CD4-positive, alpha-beta T cell treated with Interleukin-17A for 1 hour (primary cell): Measurements from ENCODE around the gene MKRN2.
"Not testable (repeated sequence)": the region's sequence is repeated elsewhere in the genome, so short reads cannot be mapped to it uniquely, and the experiment has no call there.

ENCODE experiments used
- DNase-seq: peaks from one replicate; pipeline ENCODE4 v3.0.0-alpha.2; 2020

The MKRN2 gene

GRCh38 chr3:12556690-12557472 is at the start of gene MKRN2:
Gene MKRN2, plus strand, starts transcription at chr3:12557087. Its CDS starts 64 bp downstream, at chr3:12557151.
- DNase-seq = peak; percentile 86

GRCh38 chr3:12507591-12508281 is 49.2 kb upstream of the MKRN2 start:
- DNase-seq = no peak

DNA sequence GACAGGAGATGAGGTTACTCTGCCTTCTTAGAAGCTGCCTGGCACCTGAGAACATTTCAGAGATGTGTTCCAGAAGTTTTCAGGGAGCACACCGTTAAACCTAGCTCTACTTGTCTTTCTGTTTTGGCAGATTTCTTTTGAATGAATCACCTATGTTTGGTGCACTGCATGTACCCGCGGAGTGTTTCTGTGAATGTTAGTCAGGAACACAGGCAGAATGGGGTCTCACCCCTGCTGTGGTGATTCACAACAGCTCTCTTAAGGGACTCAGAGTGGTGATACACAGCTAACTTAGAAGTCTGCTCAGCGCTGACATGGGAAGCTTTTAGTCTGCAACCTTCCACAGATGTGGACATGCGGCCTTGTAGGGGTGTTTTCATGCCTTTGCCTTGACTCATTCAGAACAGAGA is 48.6 kb upstream of the MKRN2 start:
- DNase-seq = no peak

DNA sequence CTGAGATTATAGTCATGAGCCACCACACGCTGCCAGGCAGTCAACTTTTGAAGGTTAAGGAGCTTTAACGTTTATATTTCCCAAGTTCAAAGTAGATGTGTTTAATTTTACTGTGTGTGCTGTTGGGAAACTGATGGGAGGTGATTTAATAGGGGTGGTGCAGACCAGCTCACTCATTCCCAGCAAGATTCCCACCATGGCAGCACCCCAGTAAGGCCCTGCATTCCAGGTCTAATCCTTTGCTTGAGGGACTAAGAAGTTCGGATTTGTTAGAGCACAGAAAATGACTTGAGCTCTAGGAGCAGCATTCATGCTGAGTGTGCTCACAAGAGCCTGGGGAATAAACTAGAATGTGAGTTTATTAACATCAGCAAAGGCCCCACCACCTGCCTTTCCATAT is 47.4 kb upstream of the MKRN2 start:
- no peak for DNase-seq

DNA sequence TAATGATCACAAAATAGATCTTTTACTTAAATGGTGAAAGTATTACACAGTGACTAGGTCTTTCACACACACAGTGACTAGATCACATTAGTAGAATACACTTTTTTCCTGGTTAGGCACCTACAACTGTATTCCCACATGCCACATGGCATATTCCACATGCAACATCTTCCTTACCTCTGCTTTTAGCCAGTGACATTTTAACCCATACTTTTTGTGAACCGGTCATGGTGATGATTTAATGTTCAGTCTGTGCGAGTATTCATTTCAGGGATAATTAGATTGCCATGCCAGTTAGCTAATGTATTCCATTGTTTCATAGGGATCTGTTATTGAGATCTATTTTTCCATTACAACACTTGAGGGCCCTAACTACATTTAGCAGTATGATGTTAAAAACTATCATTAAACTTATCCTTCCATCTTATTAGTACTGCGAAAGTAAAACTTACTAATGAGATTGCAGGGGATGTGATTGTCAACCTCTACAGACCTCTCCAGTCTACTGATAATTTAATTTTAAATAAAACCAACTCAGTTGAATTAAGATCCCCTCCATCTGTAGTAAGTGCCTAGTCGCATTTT is 44.3 kb upstream of the MKRN2 start:
- DNase-seq = no peak

DNA sequence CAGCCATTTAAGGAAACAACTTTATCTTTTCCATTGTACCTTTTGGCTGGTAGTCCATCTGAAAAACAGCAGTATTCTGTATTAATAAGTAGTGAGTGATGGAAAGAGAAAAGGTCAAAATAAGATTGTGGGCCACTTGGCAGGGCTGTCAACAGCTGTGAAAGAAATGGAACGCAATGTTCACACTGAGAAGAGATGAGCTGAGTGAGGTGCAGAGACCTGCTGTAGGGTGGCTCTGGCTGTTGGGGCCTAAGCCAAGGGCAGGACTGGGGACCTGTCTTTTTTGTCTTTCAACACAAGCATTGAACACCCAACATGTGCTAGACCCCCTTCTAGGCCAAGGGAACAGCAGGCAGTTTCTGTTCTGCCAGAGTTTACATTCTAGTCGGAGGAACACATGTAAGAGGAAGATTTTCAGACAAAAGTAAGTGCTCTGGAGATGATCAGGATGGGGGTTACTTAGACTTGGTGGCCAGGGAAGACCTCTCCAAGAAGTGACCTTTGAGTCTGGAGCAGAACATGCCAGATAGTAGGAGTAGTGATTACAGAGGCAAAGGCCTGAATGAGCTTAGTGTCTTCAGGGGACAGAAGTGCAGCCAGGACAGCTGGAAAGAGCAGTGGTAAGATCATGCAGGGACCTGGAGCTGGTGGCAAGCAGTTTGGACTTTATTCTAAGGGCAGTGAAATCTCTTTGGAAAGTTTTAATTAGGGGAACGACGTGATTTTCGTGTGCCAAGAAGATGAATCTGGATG is 43.0 kb upstream of the MKRN2 start:
- no peak for DNase-seq

DNA sequence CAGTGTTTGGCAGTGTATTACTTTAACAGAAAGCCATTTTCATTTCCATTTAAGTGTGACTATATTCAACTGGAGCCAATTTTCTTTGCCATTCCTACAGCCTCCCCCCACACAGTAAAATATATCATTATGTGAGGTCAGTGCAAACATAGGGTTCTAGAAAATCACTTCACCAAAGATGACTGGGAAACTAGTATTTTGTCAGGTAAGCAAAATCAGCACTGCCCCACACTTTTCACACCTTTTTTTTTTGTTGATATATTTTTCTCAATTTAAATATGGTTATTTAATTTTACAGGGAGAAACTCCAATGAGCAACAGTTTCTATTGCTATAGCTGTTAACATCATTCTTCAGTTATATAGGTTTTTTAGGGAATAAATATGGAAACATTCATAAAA is 41.3 kb upstream of the MKRN2 start:
- no peak for DNase-seq

GRCh38 chr3:12516873-12517272 is 40.0 kb upstream of the MKRN2 start:
- no peak for DNase-seq

- DNase-seq = no peak
Measured at GRCh38 chr3:12518261-12519028, 38.4 kb upstream of the MKRN2 start.

DNA sequence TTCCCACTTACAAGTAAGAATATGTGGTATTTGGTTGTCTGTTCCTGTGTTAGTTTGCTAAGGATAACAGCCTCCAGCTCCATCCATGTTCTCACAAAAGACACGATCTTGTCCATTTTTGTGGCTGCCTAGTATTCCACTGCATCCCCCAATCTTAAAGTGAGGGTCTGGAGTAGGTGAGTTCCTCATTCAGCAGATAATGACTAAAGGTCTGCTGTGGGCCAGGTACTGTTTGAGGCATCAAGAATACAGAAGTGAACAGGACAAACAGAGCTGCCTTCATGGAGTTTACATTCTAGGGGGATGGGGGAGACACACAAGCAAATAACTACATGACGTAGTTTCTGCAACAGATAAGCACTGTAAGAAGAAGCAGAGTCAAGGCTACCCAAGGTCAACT is 35.9 kb upstream of the MKRN2 start:
- DNase-seq = no peak

GRCh38 chr3:12522721-12523120 is 34.2 kb upstream of the MKRN2 start:
- DNase-seq = no peak

DNA sequence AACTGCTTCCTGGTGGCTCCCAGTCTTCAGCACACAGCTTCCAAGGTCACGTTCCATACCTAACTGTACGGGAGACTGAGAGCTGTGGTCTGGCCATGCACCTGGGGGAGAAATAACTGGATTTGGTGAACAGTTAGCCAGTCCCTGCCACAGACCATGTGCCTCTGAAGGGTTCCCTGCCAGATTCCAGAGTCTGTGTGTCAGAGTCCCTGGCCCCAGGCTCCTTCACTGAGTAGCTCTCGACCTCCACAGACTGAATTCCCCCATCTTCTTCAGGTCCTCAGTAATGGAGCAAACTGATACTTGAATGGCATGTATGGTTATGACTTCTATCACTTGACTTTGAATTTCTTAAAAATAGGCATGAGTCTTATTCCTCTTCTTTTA is 29.1 kb upstream of the MKRN2 start:
- no peak for DNase-seq

DNA sequence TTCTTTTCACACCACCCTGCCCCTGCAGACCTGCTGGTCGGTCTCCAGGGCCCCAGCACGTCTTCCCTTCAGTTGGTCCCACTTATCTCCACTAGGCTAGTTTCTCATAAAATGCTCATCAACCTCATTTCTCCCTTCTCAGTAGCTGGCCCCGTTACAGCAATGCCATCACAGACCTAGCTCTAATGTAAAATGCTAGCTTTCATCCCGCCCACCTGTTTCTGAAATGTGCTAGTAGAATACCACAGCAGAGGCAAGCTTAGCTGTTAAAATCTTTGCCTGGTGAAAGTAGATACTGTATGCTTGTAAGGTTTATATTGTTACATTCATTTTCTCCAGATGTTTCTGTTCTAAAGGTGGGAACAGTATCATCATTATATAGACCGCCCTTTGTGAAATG is 24.7 kb upstream of the MKRN2 start:
- DNase-seq = no peak

DNA sequence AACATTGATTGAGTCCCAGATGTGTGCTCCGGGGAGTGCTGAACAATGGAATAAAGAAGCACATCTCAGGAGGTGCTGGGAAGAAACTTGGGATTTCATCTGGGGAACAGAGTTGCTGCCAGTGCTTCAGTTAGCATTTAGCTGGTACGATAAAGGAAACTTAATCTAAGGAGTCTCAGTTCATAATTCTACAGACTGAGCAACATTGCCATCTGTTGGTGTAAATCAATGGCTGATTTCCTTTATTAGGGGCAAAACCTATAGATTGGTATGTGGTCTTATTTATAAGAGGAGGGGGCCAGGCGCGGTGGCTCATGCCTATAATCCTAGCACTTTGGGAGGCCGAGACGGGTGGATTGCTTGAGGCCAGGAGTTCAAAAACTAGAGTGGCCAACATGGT is 20.5 kb upstream of the MKRN2 start:
- DNase-seq = no peak

- DNase-seq = no peak
Measured at GRCh38 chr3:12541625-12542024, 15.3 kb upstream of the MKRN2 start.

GRCh38 chr3:12543497-12543896 is 13.4 kb upstream of the MKRN2 start:
- DNase-seq = not testable (repeated sequence)

DNA sequence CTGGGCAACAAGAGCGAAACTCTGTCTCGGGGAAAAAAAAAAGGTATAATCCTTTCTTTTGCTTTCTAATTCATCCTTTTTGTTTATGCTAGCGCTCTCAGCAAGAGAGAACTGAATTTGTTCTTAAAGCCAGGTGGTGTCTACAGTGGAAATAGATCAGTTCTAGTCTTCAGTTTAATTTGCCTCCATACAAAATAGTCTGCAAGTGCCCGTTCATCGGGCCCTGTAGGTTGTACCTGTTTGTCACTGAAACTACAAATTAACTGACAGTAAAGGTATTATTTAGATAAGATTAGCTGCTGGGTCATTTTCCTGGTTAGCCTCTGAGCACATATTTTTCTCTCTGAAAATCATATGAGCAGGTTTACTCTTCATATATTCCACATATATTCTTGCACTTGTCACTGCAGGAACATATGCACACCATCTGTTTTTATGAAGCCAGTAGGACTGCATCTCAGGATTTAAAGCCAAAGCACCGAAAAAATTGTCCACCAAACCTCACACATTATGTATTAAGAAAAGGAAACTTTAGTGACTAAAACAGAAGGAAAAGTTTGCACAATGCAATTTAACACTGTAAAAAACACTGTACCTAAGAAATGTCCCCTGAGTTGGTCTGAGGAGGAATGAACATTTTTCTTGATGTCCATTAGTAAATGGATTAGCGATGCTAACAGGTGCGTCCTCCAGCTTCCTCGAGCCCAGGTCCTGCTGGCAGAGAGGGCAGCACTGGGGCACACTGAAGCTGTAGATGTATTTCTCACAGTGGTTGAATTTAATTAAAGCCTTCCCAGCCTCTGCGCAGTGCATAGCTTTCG is 12.0 kb upstream of the MKRN2 start:
- DNase-seq = no peak

DNA sequence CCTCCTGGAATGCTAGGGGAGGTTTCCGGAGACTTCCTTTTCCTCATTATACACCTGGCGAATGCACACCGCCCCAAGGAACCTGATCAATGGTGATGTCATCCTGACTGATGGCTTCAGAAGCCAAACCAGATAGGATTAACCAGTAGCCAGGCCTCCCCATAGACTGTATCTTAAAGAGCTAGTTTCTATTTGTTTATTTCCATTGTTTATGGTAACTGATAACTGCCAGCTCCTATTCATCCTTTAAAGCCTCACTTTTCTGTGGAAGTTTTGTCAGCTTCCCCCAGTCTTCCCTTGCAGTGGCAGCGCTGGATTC is 11.5 kb upstream of the MKRN2 start, which contains the start of gene MKRN2OS:
TSS of gene MKRN2OS (minus strand) at position 27 of the 319 bp plus-strand sequence. CDS start 35 bp downstream, outside the sequence.
- DNase-seq = no peak

GRCh38 chr3:12549971-12550760 is 6.7 kb upstream of the MKRN2 start:
- DNase-seq = no peak

DNA sequence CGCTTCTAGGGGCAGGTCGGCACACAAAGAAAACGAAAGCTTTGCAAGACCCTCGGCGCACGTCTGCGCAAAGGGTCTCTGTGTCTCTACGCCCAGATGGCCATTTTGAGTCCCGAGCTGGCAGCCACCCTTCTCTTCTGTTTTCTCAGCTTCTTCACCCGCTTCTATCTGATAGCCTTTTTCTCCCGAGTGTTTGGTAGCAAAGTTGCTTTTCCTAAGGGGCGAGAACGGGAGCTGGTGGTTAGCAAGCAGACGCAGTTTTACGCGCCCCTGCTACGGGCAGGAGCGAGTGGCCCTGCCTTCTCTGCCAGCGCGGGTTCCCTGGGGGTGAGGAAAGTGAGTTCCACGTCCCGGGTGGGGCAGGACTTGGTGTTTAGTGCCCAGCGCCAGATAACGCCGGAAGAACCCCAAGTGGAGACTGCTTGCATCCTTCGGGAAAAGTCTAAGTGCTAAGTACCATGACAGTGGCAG is 2.9 kb upstream of the MKRN2 start:
- DNase-seq = peak; percentile 11

GRCh38 chr3:12556314-12556689 is 585 bp upstream of the MKRN2 start:
- peak; percentile 22 for DNase-seq
